GM23338 (cell line): ENCODE data around the gene INPP4B. TPM values are rescaled to one million over a fixed set of nuclear protein-coding genes. Genes with fewer than 3 reads are reported as not detected.

Experiments
- ATAC-seq: fragments of 200-7000 bp; cut with Tn5 transposase; 3 replicates; pipeline ENCODE4 v1.9.1; 2020
- DNase-seq: peaks from one replicate; pipeline ENCODE4 v3.0.0-alpha.2; 2015; ENCODE audit warnings: low spot score
- H2AFZ ChIP-seq: fragments of 200-600 bp; sonication (generic); 2 replicates; pipeline ENCODE4 v1.8.0; 2016; ENCODE audit warnings: antibody characterized with exemption, mild to moderate bottlenecking, moderate library complexity
- H3F3A ChIP-seq: fragments of 200-600 bp; sonication (generic); replicated peaks from 2 replicates; pipeline ENCODE4 v1.8.0; 2017; ENCODE audit warnings: antibody characterized with exemption, mixed run types, low read depth
- H3K27ac ChIP-seq: fragments of 200-600 bp; sonication (generic); 2 replicates; pipeline ENCODE4 v1.6.1; 2016; ENCODE audit warnings: low read depth
- H3K27me3 ChIP-seq: fragments of 200-600 bp; sonication (generic); 2 replicates; pipeline ENCODE4 v1.8.0; 2016; ENCODE audit warnings: mild to moderate bottlenecking, mixed run types, moderate library complexity; ENCODE audit not compliant: insufficient read depth
- H3K36me3 ChIP-seq: fragments of 200-600 bp; sonication (generic); 2 replicates; pipeline ENCODE4 v1.8.0; 2016; ENCODE audit warnings: mild to moderate bottlenecking; ENCODE audit not compliant: insufficient read depth
- H3K4me1 ChIP-seq: fragments of 200-600 bp; sonication (generic); 2 replicates; pipeline ENCODE4 v1.8.0; 2016; ENCODE audit warnings: mild to moderate bottlenecking, moderate library complexity; ENCODE audit not compliant: insufficient read depth
- H3K4me2 ChIP-seq: fragments of 200-600 bp; sonication (generic); 2 replicates; pipeline ENCODE4 v1.7.1; 2017; ENCODE audit warnings: mixed run types
- H3K4me3 ChIP-seq: fragments of 200-600 bp; sonication (generic); 2 replicates; pipeline ENCODE4 v1.6.1; 2016; ENCODE audit warnings: mixed run types
- H3K79me2 ChIP-seq: fragments of 200-600 bp; sonication (generic); replicated peaks from 2 replicates; pipeline ENCODE4 v1.8.0; 2017; ENCODE audit warnings: mild to moderate bottlenecking; ENCODE audit not compliant: insufficient read depth
- H3K9me2 ChIP-seq: fragments of 200-600 bp; sonication (generic); 2 replicates; pipeline ENCODE4 v1.8.0; 2017; ENCODE audit not compliant: insufficient read depth
- H4K20me1 ChIP-seq: fragments of 200-600 bp; sonication (generic); replicated peaks from 2 replicates; pipeline ENCODE4 v1.8.0; 2017; ENCODE audit warnings: mild to moderate bottlenecking; ENCODE audit not compliant: insufficient read depth
- H3K27ac Mint-ChIP-seq: 2 replicates; pipeline ENCODE4 v1.8.0; 2020; ENCODE audit warnings: inconsistent platforms, mild to moderate bottlenecking, moderate library complexity, mixed read lengths
- H3K27me3 Mint-ChIP-seq: 3 replicates; pipeline ENCODE4 v1.8.0; 2022; ENCODE audit warnings: low read depth, mild to moderate bottlenecking, moderate library complexity, mixed read lengths, inconsistent platforms; ENCODE audit not compliant: insufficient read depth, poor library complexity
- H3K36me3 Mint-ChIP-seq: 3 replicates; pipeline ENCODE4 v1.8.0; 2021; ENCODE audit warnings: low read depth, mild to moderate bottlenecking, inconsistent platforms, moderate library complexity, mixed read lengths
- H3K4me1 Mint-ChIP-seq: 3 replicates; pipeline ENCODE4 v1.8.0; 2020; ENCODE audit warnings: mild to moderate bottlenecking, inconsistent platforms, mixed read lengths
- H3K4me3 Mint-ChIP-seq: 3 replicates; pipeline ENCODE4 v1.8.0; 2021; ENCODE audit warnings: moderate library complexity, mild to moderate bottlenecking, inconsistent platforms, mixed read lengths
- H3K9me3 Mint-ChIP-seq: 3 replicates; pipeline ENCODE4 v1.8.0; 2020; ENCODE audit warnings: moderate library complexity, mild to moderate bottlenecking, inconsistent platforms, mixed read lengths
- CREB1 ChIP-seq: fragments of 250-450 bp; sonication (Bioruptor Pico); IDR thresholded peaks from 2 replicates; pipeline ENCODE4 v1.5.0; 2020; ENCODE audit warnings: low read depth, mild to moderate bottlenecking, moderate library complexity
- ETS1 ChIP-seq: IDR thresholded peaks from 2 replicates; pipeline ENCODE4 v1.6.1; 2016; ENCODE audit warnings: antibody characterized with exemption
- EZH2phosphoT487 ChIP-seq: fragments of 200-600 bp; sonication (generic); IDR thresholded peaks from one replicate; pipeline ENCODE4 v1.8.1; 2018; ENCODE audit warnings: antibody characterized with exemption; ENCODE audit not compliant: unreplicated experiment
- JUNB ChIP-seq: IDR thresholded peaks from one replicate; pipeline ENCODE4 v1.6.1; 2016; ENCODE audit warnings: antibody characterized with exemption; ENCODE audit not compliant: unreplicated experiment
- POLR2AphosphoS5 ChIP-seq: IDR thresholded peaks from 2 replicates; pipeline ENCODE4 v1.6.1; 2016; ENCODE audit warnings: antibody characterized with exemption, low read depth
- STAT1 ChIP-seq: IDR thresholded peaks from one replicate; pipeline ENCODE4 v1.6.1; 2016; ENCODE audit warnings: antibody characterized with exemption; ENCODE audit not compliant: unreplicated experiment
- ZNF331 ChIP-seq: fragments of 250-450 bp; sonication (Bioruptor Pico); IDR thresholded peaks from 2 replicates; pipeline ENCODE4 v1.5.0; 2020; ENCODE audit warnings: low read depth, mild to moderate bottlenecking, moderate library complexity
- polyA plus RNA-seq: library from polyadenylated mRNA; unstranded; fragments of >200 nt; fragmentation: Nextera tagmentation; extraction: Ambion mirVana; gene quantifications from 2 replicates; pipeline ENCODE4 v1.2.1, GENCODE V29; 2016
- total RNA-seq: library from RNA; depleted of rRNA; stranded (reverse); fragments of >200 nt; shearing (Covaris generic); gene quantifications from 2 replicates; pipeline ENCODE4 v1.2.3, GENCODE V29; 2014
- TF ChIP-seq, protein P1 (sequence below): IDR thresholded peaks from one replicate; pipeline ENCODE4 v1.6.1; 2018; ENCODE audit warnings: antibody characterized with exemption; ENCODE audit not compliant: unreplicated experiment

INPP4B gene
- total and polyA plus RNA-seq, 2 experiments from 2014 or later, result 0.11 to 0.14 TPM

- TF ChIP-seq ETS1 (no peak), POLR2AphosphoS5 (no peak), EZH2phosphoT487 (no peak), CREB1 (CRISPR knock-in tag) (no peak), ZNF331 (CRISPR knock-in tag) (no peak), JUNB (no peak)
- TF ChIP-seq, protein P1, sequence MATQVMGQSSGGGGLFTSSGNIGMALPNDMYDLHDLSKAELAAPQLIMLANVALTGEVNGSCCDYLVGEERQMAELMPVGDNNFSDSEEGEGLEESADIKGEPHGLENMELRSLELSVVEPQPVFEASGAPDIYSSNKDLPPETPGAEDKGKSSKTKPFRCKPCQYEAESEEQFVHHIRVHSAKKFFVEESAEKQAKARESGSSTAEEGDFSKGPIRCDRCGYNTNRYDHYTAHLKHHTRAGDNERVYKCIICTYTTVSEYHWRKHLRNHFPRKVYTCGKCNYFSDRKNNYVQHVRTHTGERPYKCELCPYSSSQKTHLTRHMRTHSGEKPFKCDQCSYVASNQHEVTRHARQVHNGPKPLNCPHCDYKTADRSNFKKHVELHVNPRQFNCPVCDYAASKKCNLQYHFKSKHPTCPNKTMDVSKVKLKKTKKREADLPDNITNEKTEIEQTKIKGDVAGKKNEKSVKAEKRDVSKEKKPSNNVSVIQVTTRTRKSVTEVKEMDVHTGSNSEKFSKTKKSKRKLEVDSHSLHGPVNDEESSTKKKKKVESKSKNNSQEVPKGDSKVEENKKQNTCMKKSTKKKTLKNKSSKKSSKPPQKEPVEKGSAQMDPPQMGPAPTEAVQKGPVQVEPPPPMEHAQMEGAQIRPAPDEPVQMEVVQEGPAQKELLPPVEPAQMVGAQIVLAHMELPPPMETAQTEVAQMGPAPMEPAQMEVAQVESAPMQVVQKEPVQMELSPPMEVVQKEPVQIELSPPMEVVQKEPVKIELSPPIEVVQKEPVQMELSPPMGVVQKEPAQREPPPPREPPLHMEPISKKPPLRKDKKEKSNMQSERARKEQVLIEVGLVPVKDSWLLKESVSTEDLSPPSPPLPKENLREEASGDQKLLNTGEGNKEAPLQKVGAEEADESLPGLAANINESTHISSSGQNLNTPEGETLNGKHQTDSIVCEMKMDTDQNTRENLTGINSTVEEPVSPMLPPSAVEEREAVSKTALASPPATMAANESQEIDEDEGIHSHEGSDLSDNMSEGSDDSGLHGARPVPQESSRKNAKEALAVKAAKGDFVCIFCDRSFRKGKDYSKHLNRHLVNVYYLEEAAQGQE, result no peak
Measured at GRCh38 chr4:142369141-142369540, 477.0 kb downstream of the INPP4B start (continued).

DNA sequence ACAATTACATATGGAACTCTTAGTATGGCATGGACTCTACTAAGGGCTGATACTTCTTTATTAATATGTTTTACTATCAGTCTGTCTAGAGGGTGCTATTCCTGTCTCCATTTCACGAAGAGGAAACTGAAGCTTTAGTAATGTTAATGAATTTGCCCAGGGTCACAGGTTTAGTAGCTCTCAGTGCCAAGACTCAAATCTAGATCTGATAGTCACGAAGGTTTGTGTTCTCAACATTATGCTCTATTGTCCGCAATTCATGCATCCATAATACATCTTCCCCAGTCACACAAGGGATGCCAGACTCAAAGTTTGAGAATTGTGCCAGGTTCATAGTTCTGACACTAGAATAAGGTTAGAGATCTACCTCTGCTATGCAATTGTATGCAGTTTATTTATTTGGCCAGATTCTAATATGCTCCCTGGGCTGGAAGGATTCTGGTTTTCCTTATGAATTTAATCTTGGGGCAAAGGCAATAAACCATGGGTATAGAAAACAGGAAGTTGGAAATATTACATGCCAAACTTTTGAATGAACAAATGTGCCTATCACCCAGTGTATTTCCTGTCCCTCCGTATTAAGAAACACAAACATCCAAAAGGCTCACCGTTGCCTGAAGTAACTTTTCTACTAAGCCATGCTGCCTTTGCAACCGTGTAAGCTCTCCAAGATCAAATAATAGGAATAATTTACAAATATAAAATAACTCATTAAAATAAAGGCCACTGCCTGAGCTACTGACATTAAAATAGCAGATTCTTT, 478.5 kb downstream of the INPP4B start:
- H3K4me1 Mint-ChIP-seq, result peaks cover 33% of the 10 kb centered on the region
- DNase-seq, result no peak
- no peak for ATAC-seq
- TF ChIP-seq ZNF331 (CRISPR knock-in tag) (no peak), POLR2AphosphoS5 (no peak), JUNB (no peak), ETS1 (no peak), STAT1 (no peak)
- TF ChIP-seq, protein P1, result no peak

More for the DNA sequence above, 478.5 kb downstream of the INPP4B start:
- Mint-ChIP-seq H3K4me3 (no peak overlapping the region), H3K9me3 (no peaks in the 10 kb centered on the region), H3K27ac (no peak overlapping the region), H3K27me3 (no peaks in the 10 kb centered on the region), H3K36me3 (no peaks in the 10 kb centered on the region)
- H4K20me1 ChIP-seq, result no peaks in the 10 kb centered on the region
- no peaks in the 10 kb centered on the region for H3K27me3 ChIP-seq
- no peaks in the 10 kb centered on the region for H3K36me3 ChIP-seq
- H3K4me2 ChIP-seq, result no peak overlapping the region
- H3K27ac ChIP-seq, result no peak overlapping the region
- no peaks in the 10 kb centered on the region for H3K79me2 ChIP-seq
- no peak overlapping the region for H3K4me3 ChIP-seq
- no peaks in the 10 kb centered on the region for H3F3A ChIP-seq
- peaks cover 23% of the 10 kb centered on the region for H3K4me1 ChIP-seq
- 0 out of 2 replicates have a peak, but pooled peaks cover 4% of the 10 kb centered on the region for H3K9me2 ChIP-seq
- H2AFZ ChIP-seq, result no peak overlapping the region
